Stimulated activated naive B cell treated with anti-CD40 and anti-IgM and Interleukin-4, amounts not matched to agents 10 μg/mL and 1 μg/mL and 100 μg/mL, for 72 hours (primary cell): ENCODE measurements around the gene AOC3.
A peak's percentile ranks its signal among the peaks of the same experiment; 100 is the strongest.

ENCODE experiments used
- ATAC-seq, 2 donors: fragments of 150-1000 bp; cut with Tn5 transposase; replicated peaks; 2 replicates each; pipeline ENCODE4 v1.10.0; 2021; ENCODE audit warnings: moderate library complexity in 1 of 2
- DNase-seq: peaks from one replicate; pipeline ENCODE4 v3.0.0; 2021
- H3K27ac Mint-ChIP-seq: one replicate; pipeline ENCODE4 v1.8.0; 2022; ENCODE audit warnings: mild to moderate bottlenecking, mixed read lengths
- H3K27me3 Mint-ChIP-seq, 2 donors: one replicate each; pipeline ENCODE4 v1.8.0; 2022; ENCODE audit warnings: mixed read lengths in 2 of 2
- H3K36me3 Mint-ChIP-seq, 2 donors: one replicate each; pipeline ENCODE4 v1.8.0; 2022; ENCODE audit warnings: mixed read lengths in 2 of 2, mild to moderate bottlenecking in 1 of 2
- H3K4me1 Mint-ChIP-seq, 2 donors: one replicate each; pipeline ENCODE4 v1.8.0; 2022; ENCODE audit warnings: mixed read lengths in 2 of 2, mild to moderate bottlenecking in 1 of 2
- H3K4me3 Mint-ChIP-seq, 2 donors: one replicate each; pipeline ENCODE4 v1.8.0; 2022; ENCODE audit warnings: mild to moderate bottlenecking in 2 of 2, mixed read lengths in 2 of 2, moderate library complexity in 1 of 2
- H3K9me3 Mint-ChIP-seq, 2 donors: one replicate each; pipeline ENCODE4 v1.8.0; 2022; ENCODE audit warnings: mixed read lengths in 2 of 2, mild to moderate bottlenecking in 1 of 2

Gene AOC3

GRCh38 chr17:42904110-42904469 is 53.1 kb downstream of the AOC3 start:
- Mint-ChIP-seq H3K4me3 (no peak overlapping the region), H3K4me1 (peaks cover 1 to 5% of the 10 kb centered on the region in 2 donors), H3K9me3 (no peaks in the 10 kb centered on the region), H3K27me3 (peaks cover 11 to 13% of the 10 kb centered on the region in 2 donors), H3K36me3 (no peaks in the 10 kb centered on the region), H3K27ac (no peak overlapping the region)
- ATAC-seq = no peak
- DNase-seq = no peak

- DNase-seq (no peak), ATAC-seq (peak in 1 of 2 donors; percentile 25)
- H3K9me3 Mint-ChIP-seq = no peaks in the 10 kb centered on the region
- H3K36me3 Mint-ChIP-seq = no peaks in the 10 kb centered on the region
- peaks cover 0 to 7% of the 10 kb centered on the region in 2 donors for H3K27me3 Mint-ChIP-seq
- no peak overlapping the region for H3K4me3 Mint-ChIP-seq
- H3K4me1 Mint-ChIP-seq = peaks cover 6 to 8% of the 10 kb centered on the region in 2 donors
- H3K27ac Mint-ChIP-seq = no peak overlapping the region
Observed at GRCh38 chr17:42906772-42907446, 55.9 kb downstream of the AOC3 start.
